GM20000 (cell line): ENCODE results near the gene CELSR1.

ENCODE experiments used
- DNase-seq: peaks from one replicate; pipeline ENCODE4 v3.0.0; 2012; ENCODE audit warnings: low spot score
- TF ChIP-seq, protein P1 (sequence below): IDR thresholded peaks from 2 replicates; pipeline ENCODE4 v1.5.1; 2012; ENCODE audit warnings: mild to moderate bottlenecking, control low read depth; ENCODE audit errors: extremely low read depth, missing control alignments

CELSR1 gene

DNA sequence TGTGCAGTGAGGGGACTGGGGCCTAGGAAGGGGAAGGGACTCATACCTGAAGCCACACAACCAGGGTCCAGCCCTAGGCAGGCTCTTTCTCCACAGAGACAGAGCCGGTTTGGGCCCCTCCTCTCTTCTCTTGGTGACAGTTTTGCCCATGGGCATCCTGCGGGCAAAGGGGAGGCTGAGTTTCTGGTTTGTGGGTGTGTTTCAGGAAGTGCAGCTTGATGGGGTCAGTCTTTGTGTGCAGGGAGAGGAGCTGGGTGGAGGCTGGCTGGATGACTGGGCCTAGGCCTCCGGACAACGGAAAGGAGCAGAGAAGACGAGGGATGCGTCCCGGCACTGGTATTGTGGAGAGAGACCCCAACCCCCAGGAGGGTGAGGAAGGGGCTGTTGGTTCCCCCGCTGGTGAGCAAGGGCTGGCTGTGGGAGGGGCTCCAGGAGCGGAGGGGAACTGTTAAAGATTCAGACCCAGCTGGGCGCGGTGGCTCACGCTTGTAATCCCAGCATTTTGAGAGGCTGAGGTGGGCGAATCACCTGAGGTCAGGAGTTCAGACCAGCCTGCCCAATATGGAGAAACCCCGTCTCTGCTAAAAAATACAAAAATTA, 23.4 kb upstream of the CELSR1 start:
- no peak for DNase-seq
- TF ChIP-seq, protein P1, sequence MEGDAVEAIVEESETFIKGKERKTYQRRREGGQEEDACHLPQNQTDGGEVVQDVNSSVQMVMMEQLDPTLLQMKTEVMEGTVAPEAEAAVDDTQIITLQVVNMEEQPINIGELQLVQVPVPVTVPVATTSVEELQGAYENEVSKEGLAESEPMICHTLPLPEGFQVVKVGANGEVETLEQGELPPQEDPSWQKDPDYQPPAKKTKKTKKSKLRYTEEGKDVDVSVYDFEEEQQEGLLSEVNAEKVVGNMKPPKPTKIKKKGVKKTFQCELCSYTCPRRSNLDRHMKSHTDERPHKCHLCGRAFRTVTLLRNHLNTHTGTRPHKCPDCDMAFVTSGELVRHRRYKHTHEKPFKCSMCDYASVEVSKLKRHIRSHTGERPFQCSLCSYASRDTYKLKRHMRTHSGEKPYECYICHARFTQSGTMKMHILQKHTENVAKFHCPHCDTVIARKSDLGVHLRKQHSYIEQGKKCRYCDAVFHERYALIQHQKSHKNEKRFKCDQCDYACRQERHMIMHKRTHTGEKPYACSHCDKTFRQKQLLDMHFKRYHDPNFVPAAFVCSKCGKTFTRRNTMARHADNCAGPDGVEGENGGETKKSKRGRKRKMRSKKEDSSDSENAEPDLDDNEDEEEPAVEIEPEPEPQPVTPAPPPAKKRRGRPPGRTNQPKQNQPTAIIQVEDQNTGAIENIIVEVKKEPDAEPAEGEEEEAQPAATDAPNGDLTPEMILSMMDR: no peak

DNA sequence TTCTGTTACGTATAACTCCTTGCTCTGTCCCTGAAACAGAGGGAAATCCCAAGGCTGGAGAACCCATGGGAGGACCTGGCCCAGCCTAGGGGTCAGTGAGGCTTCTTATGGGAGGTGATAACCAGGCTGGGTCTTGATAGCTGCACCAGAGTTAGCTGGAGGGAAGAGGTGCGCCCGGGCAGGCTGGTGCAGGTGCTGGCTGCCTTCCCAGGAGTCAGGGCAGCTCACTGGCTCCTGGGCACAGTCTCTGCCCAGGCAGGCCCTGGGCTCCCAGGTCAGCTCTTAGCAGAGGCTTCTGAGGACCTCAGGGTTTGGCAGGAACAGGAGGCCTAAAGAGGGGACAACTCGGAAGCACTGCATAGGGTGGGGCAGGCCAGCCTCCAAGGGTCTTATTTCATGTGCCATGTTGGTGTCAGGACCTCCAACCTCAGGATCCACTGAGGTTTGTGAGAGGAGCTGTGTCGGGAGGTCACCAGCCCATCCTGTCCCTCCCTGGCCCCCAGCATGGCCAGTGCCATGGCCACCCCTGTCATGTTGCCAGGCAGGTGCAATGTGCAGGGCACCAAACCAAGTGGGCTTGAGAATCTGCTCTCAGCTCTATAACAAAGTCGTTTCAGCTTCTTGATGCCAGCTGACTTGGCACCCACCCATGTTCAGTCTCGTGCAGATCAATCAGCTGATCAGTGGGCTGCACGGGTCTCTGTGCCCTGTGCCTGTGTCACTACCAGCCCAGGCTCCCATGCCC, 20.5 kb upstream of the CELSR1 start:
- TF ChIP-seq, protein P1: no peak
- DNase-seq: no peak

DNA sequence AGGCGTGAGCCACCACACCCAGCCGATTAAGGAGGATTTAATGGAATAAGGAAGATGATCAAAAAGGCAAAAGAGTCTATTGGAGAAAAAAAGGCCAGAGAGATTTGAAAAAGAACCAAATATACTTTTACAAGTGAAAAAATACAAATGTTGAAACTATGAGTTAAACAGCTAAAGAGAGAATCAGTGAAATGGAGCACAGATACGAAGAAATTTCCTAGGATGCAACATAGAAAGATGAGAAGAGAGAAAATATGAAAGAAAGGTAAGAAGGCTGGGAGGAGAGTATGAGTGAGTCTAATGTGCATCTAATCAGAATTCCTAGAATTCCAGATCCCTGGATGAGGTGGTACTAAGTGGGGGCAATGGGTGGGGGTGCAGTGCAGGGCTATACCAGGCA, 19.4 kb upstream of the CELSR1 start:
- TF ChIP-seq, protein P1: no peak
- no peak for DNase-seq

DNA sequence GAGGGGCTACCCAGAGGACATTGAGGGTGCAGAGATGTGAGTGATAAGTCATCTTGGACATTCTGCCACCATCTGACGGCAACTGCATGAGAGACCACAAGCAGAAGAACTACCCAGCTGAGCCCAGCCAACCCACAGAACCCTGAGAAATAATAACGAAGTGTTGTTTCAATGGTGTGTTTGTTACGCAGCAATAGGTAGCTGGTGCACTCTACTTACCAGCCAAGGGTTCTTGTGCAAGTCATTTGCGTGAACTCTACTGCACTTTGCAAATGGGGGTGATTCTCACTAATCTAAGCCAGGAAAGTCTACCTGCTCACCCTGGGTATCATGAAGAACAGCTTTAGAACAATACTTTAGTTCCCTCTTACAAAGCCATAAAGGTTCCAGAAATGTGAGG, 15.8 kb upstream of the CELSR1 start:
- TF ChIP-seq, protein P1: no peak
- no peak for DNase-seq

DNA sequence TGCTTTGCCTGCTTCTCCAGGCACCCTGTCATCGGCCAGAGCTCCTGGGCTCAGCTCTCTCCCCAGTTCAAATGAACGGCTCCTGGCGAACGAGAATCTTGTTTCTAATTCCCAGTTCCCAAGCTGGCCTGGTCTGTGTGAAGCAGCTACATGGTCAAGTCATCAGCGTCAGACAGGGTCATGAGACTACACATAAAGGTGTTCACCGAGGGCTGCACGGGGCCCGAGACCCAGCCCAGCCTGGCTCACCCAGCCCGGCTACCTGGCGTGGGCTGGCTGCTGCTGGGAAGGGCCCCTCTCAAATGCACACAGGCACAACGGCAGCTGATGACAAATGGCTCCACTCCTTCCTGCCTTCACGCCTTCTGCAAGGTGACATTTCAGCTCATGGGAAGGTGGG, 14.6 kb upstream of the CELSR1 start:
- no peak for DNase-seq
- TF ChIP-seq, protein P1: no peak

DNA sequence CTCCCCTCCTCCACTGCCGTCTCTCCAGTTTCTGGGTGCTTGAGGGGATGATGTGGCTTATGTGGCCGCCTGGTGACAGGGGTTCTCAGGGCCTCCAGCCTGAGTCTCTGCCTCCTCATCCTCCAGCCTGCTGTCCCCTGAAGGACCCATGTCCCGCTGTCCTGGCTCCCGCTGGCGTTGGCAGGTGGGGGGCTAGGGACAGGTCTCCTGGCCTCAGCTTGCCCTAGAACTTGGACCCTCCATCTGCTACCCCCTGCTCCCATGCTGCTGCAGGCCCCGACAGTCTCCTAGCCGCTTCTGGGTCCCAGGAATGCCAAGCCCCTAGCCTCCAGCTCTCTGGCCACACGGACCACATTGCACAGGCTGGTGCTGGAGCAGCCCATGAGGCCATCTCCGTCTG, 13.9 kb upstream of the CELSR1 start:
- DNase-seq: no peak
- TF ChIP-seq, protein P1: no peak

DNA sequence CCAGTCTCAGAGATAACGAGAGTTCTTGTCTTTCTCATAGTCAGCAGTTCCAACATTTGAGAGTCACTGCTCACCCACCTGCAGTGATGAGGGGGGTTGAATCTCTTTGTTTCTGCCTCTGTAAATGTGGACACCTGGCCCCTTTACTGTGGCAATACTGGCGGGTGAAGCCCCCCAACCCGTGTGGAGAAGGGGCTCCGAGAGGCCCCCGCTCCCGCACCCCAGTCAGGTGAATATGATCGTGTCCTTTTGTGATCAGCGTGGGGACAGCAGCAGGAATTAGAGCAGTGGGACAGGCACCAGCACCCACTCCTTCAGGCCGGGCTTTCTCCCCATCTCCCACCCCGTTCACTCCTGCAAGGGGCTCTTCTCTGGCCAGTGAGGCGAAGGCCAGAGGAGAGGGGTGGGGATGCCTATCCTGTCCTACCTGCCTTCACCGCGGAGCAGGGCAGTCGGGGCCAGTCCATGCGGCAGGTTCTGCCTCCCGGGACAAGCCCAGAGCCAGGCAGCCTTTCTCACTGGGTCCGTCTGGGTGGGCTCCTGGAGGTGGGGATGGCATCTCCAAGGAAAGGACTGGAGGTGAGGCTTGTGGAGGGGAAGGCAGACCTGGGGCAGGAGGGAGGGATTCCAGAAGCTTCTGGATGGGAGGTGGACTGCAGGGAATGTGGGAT, 12.7 kb upstream of the CELSR1 start:
- TF ChIP-seq, protein P1: no peak
- DNase-seq: no peak
